ENCODE measurements around the gene TMEFF1.

The TMEFF1 gene

GRCh38 chr9:100448266-100448665 is 24.7 kb upstream of the TMEFF1 start:
- no peak for DNase-seq

GRCh38 chr9:100449420-100449819 is 23.5 kb upstream of the TMEFF1 start:
- no peak for DNase-seq

- DNase-seq: no peak
These were observed 20.1 kb upstream of the TMEFF1 start for GRCh38 chr9:100452894-100453293.

GRCh38 chr9:100455470-100455869 is 17.5 kb upstream of the TMEFF1 start:
- no peak for DNase-seq

- DNase-seq: no peak
These were observed 15.4 kb upstream of the TMEFF1 start for GRCh38 chr9:100457517-100457916.

- DNase-seq: no peak
These were observed 13.0 kb upstream of the TMEFF1 start for GRCh38 chr9:100459963-100460362.

GRCh38 chr9:100465274-100465673 is 7.7 kb upstream of the TMEFF1 start:
- DNase-seq: no peak

GRCh38 chr9:100465761-100466160 is 7.2 kb upstream of the TMEFF1 start:
- peak in 1 of 2 experiments; percentile 20 for DNase-seq

GRCh38 chr9:100466171-100466828 is 6.6 kb upstream of the TMEFF1 start:
- DNase-seq: no peak

GRCh38 chr9:100466829-100467221 is 6.1 kb upstream of the TMEFF1 start:
- no peak for DNase-seq

- DNase-seq: no peak
These were observed 4.9 kb upstream of the TMEFF1 start for GRCh38 chr9:100468041-100468440.

GRCh38 chr9:100472268-100472667 is 681 bp upstream of the TMEFF1 start:
- no peak for DNase-seq

GRCh38 chr9:100473276-100474081 is 530 bp downstream of the TMEFF1 start:
- peak; percentile 44 to 62 for DNase-seq

- peak in 1 of 2 experiments; percentile 49 for DNase-seq
These were observed 1.4 kb downstream of the TMEFF1 start for GRCh38 chr9:100474082-100474923.

- DNase-seq: peak in 1 of 2 experiments; percentile 34
These were observed 2.0 kb downstream of the TMEFF1 start for GRCh38 chr9:100474924-100475276.

GRCh38 chr9:100477241-100477640 is 4.3 kb downstream of the TMEFF1 start:
- no peak for DNase-seq

- no peak for DNase-seq
These were observed 5.2 kb downstream of the TMEFF1 start for GRCh38 chr9:100478192-100478591.

- no peak for DNase-seq
These were observed 6.9 kb downstream of the TMEFF1 start for GRCh38 chr9:100479820-100480219.

GRCh38 chr9:100485196-100485595 is 12.2 kb downstream of the TMEFF1 start:
- DNase-seq: no peak

GRCh38 chr9:100486479-100487176 is 13.7 kb downstream of the TMEFF1 start:
- DNase-seq: no peak

- no peak for DNase-seq
These were observed 15.2 kb downstream of the TMEFF1 start for GRCh38 chr9:100488177-100488576.

- no peak for DNase-seq
These were observed 16.9 kb downstream of the TMEFF1 start for GRCh38 chr9:100489836-100490235.

- DNase-seq: no peak
These were observed 20.0 kb downstream of the TMEFF1 start for GRCh38 chr9:100492952-100493351.

Measured in NCI-H524 (cell line).